ENCODE measurements around the gene GTPBP4.
"Not testable (repeated sequence)": the region's sequence is repeated elsewhere in the genome, so short reads cannot be mapped to it uniquely, and the experiment has no call there.

- TF ChIP-seq ARNTL (CRISPR knock-in tag; IDR thresholded peaks at IDR 0.05; ENCODE audit: borderline replicate concordance, low read depth); PATZ1 (CRISPR knock-in tag; IDR thresholded peaks at IDR 0.05; ENCODE audit: borderline replicate concordance): not testable (repeated sequence)
These were observed 21.7 kb downstream of the GTPBP4 start for GRCh38 chr10:1009947-1010346.

All from SK-N-SH treated with all-trans-retinoic acid at 6 μM for 48 hours (cell line).